ENCODE measurements around the gene RPS3. TPM values are rescaled to one million over a fixed set of nuclear protein-coding genes. Genes with fewer than 3 reads are reported as not detected.
A peak's percentile ranks its signal among the peaks of the same experiment; 100 is the strongest.

The RPS3 gene
- total and polyA plus RNA-seq, 2 of the 13 experiments (the other 11 are each of a cell fraction or from before 2014, with no cell fraction given) = 2,143 to 3,616 TPM

GRCh38 chr11:75441804-75442132 is 42.5 kb downstream of the RPS3 start:
- Histone ChIP-seq H3K36me3 (replicated peaks in 1 of 2; ENCODE audit: control insufficient read depth in 1 of 2, insufficient read depth in 2 of 2, low read length in 2 of 2) (peaks cover 24 to 27% of the 10 kb centered on the region in 2 experiments; a peak in 4 of 5 replicates), H3K4me2 (ENCODE audit: low read depth, low read length) (no peak overlapping the region), H3K9ac (ENCODE audit: insufficient read depth, low read depth, low read length) (no peak overlapping the region), H2AFZ (ENCODE audit: low read length) (no peak overlapping the region), H3K27me3 (ENCODE audit: control insufficient read depth in 1 of 2, insufficient read depth in 2 of 2, low read length in 2 of 2) (no peaks in the 10 kb centered on the region), H3K9me3 (ENCODE audit: low read length) (no peaks in the 10 kb centered on the region), H3K27ac (ENCODE audit: extremely low read length, insufficient read depth, low read length) (no peak overlapping the region), H3K79me2 (ENCODE audit: insufficient read depth, low read length) (no peaks in the 10 kb centered on the region), H3K4me3 (replicated peaks in 1 of 3; ENCODE audit: insufficient read depth in 1 of 3, low read depth in 2 of 3, low read length in 3 of 3) (no peak overlapping the region), H4K20me1 (ENCODE audit: insufficient read depth, low read length) (no peaks in the 10 kb centered on the region), H3K4me1 (ENCODE audit: insufficient read depth, low read length) (peaks cover 12% of the 10 kb centered on the region)
- in situ Hi-C loops (cut with HindIII; ENCODE audit: extremely low pct_ligation_motif_present, low pct_unique_long_range_greater_than_20kb) = no loop called here
- ATAC-seq = no peak
- no peak for TF ChIP-seq YY1 (IDR thresholded peaks at IDR 0.05; ENCODE audit: insufficient read depth, insufficient replicate concordance, low read depth, low read length)
- no peak for TF ChIP-seq MEIS2 (CRISPR knock-in tag; IDR thresholded peaks at IDR 0.05)
- 0 out of 2 replicates have a peak, but pooled peaks have one; percentile 3 for TF ChIP-seq ZNF687 (CRISPR knock-in tag; IDR thresholded peaks at IDR 0.05)
- no peak for TF ChIP-seq XRCC5 (optimal IDR thresholded peaks at IDR 0.05; ENCODE audit: low read length)
- TF ChIP-seq ZSCAN20 (CRISPR knock-in tag; IDR thresholded peaks at IDR 0.05; ENCODE audit: borderline replicate concordance) = no peak
- TF ChIP-seq TCF7 (IDR thresholded peaks at IDR 0.05; ENCODE audit: low read depth) = no peak
- TF ChIP-seq JUND (CRISPR knock-in tag; IDR thresholded peaks at IDR 0.05) = no peak
- TF ChIP-seq NR0B2 (CRISPR knock-in tag; IDR thresholded peaks at IDR 0.05) = no peak
- POLR2A ChIA-PET = no interaction called here
- intact Hi-C loops (cut with micrococcal nuclease; ENCODE audit: unreplicated experiment) = no loop called here
- no TSS peak for BruUV-seq (replicated peaks)
- no peak for FAIRE-seq
- 97% methylated on average over 7 of the region's 7 CpGs for WGBS (ENCODE audit: low lambda C conversion rate)
- CTCF ChIA-PET (ENCODE audit: low intra/inter-chr PET ratio, low total read pairs) = no interaction called here
- no peak for DNase-seq (ENCODE audit: low spot score)

All from HepG2 (cell line).